Smooth muscle cell of the coronary artery (primary cell): ENCODE data around the gene IL17D. TPM values are rescaled to one million over a fixed set of nuclear protein-coding genes. Genes with fewer than 3 reads are reported as not detected.

Source experiments
- total RNA-seq: library from RNA; depleted of rRNA; stranded (reverse); fragments of >200 nt; gene quantifications from 2 replicates; pipeline ENCODE4 v1.2.3, GENCODE V29; 2014; ENCODE audit warnings: low replicate concordance

Gene IL17D
- total RNA-seq: 0.59 and 2.1 TPM in 2 replicates

GRCh38 chr13:20702915-20703779, at the start of gene IL17D:
IL17D (plus strand) TSS chr13:20703699; CDS start chr13:20704002, 303 bp downstream.

Other genes starting within 250 kb of the IL17D start
- gene CRYL1, start 177.8 kb upstream of the IL17D start, total RNA-seq: 22.4 and 33.7 TPM in 2 replicates
- 7.8 and 8.8 TPM in 2 replicates for gene IFT88, start 136.5 kb upstream of the IL17D start, total RNA-seq
- gene EEF1AKMT1, start 70.3 kb downstream of the IL17D start, total RNA-seq: 5.0 and 5.6 TPM in 2 replicates
- 6.1 and 12.0 TPM in 2 replicates for gene XPO4, start 199.0 kb downstream of the IL17D start, total RNA-seq